ENCODE data around the gene PTBP1. TPM values are rescaled to one million over a fixed set of nuclear protein-coding genes. Genes with fewer than 3 reads are reported as not detected.
A peak's percentile ranks its signal among the peaks of the same experiment; 100 is the strongest.

Gene PTBP1
- total and polyA plus RNA-seq, 3 donors from 2014 or later, result 116 to 196 (median 168) TPM

GRCh38 chr19:795073-795611, 2.1 kb upstream of the PTBP1 start:
- Histone ChIP-seq H3K4me3 (no peak overlapping the region), H3K36me3 (ENCODE audit: low read depth, missing control alignments) (no peaks in the 10 kb centered on the region), H3K27me3 (no peaks in the 10 kb centered on the region), H3K9me3 (no peaks in the 10 kb centered on the region), H3K27ac (peak overlapping the region; percentile 3 to 90), H3K4me1 (peaks cover 26% of the 10 kb centered on the region)
- intact Hi-C loops (cut with DNase I; ENCODE audit: low total_unique reads), result no loop called here
- no peak for DNase-seq
- WGBS, 2 donors, result 78 to 80% methylated on average over 27 to 28 of the region's 28 CpGs
- TF ChIP-seq, protein P1, sequence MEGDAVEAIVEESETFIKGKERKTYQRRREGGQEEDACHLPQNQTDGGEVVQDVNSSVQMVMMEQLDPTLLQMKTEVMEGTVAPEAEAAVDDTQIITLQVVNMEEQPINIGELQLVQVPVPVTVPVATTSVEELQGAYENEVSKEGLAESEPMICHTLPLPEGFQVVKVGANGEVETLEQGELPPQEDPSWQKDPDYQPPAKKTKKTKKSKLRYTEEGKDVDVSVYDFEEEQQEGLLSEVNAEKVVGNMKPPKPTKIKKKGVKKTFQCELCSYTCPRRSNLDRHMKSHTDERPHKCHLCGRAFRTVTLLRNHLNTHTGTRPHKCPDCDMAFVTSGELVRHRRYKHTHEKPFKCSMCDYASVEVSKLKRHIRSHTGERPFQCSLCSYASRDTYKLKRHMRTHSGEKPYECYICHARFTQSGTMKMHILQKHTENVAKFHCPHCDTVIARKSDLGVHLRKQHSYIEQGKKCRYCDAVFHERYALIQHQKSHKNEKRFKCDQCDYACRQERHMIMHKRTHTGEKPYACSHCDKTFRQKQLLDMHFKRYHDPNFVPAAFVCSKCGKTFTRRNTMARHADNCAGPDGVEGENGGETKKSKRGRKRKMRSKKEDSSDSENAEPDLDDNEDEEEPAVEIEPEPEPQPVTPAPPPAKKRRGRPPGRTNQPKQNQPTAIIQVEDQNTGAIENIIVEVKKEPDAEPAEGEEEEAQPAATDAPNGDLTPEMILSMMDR (IDR thresholded peaks at IDR 0.05), result no peak
- no peak for TF ChIP-seq POLR2A (IDR thresholded peaks at IDR 0.05)

- TF ChIP-seq POLR2A (IDR thresholded peaks at IDR 0.05), result no peak
- TF ChIP-seq, protein P1 (IDR thresholded peaks at IDR 0.05), result no peak
- Histone ChIP-seq H3K27ac (peak overlapping the region; percentile 82 to 90), H3K4me1 (peaks cover 34% of the 10 kb centered on the region), H3K36me3 (ENCODE audit: low read depth, missing control alignments) (no peaks in the 10 kb centered on the region), H3K4me3 (peak overlapping the region; percentile 64 to 100), H3K9me3 (no peaks in the 10 kb centered on the region), H3K27me3 (no peaks in the 10 kb centered on the region)
- no peak for DNase-seq
- intact Hi-C loops (cut with DNase I; ENCODE audit: low total_unique reads), result no loop called here
- WGBS, 2 donors, result 68 to 70% methylated on average over 16 to 39 of the region's 39 CpGs
These were observed 1.3 kb upstream of the PTBP1 start for GRCh38 chr19:795691-796581.

GRCh38 chr19:797528-798414, 519 bp downstream of the PTBP1 start:
- intact Hi-C loops (cut with DNase I; ENCODE audit: low total_unique reads), result no loop called here
- peaks cover 52% of the 10 kb centered on the region for H3K4me1 ChIP-seq

DNA sequence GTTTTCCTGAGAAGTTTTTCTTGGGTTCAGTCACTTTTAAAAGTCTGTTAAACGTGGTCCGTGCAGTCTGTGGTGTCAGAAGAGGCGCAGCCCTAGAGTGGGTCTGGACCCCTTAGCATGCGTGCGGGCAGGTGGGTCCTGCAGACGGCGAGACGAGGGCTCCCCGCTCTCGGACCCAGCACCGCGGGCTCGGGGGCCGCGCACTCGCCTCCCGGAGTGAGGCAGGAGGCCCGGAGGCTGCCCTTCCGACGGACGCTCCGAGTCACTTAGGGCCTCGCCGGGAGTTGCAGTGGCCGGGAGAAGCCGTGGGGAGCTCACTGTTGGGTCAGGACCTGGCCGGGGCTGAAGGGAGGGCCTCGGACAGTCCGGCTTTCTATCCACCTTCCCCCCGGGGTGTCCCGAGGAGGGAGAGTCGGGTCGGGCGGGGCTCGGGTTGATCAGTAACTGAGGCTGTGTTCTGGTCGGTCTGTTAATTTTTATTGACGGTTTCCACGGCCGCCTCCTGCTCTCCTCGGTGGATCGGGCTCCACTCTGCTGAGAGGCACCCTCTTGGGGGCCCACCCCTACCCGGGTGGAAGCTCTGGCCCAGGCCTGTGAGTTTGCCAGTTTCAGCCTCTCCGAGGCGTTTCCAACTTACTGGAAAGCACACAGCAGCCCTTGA, 1.3 kb downstream of the PTBP1 start:
- Histone ChIP-seq H3K27ac (peak overlapping the region; percentile 72 to 99), H3K27me3 (no peaks in the 10 kb centered on the region), H3K9me3 (no peaks in the 10 kb centered on the region), H3K4me3 (peak overlapping the region; percentile 96 to 100), H3K4me1 (peaks cover 60% of the 10 kb centered on the region), H3K36me3 (ENCODE audit: low read depth, missing control alignments) (no peaks in the 10 kb centered on the region)
- TF ChIP-seq POLR2A (IDR thresholded peaks at IDR 0.05), result no peak
- TF ChIP-seq, protein P1 (IDR thresholded peaks at IDR 0.05), result no peak
- no peak for DNase-seq
- intact Hi-C loops (cut with DNase I; ENCODE audit: low total_unique reads), result no loop called here
- 0 to 1% methylated on average over 14 to 44 of the region's 44 CpGs for WGBS, 2 donors

More at GRCh38 chr19:797528-798414, 519 bp downstream of the PTBP1 start:
- Histone ChIP-seq H3K36me3 (ENCODE audit: low read depth, missing control alignments) (no peaks in the 10 kb centered on the region), H3K9me3 (no peaks in the 10 kb centered on the region), H3K27me3 (no peaks in the 10 kb centered on the region), H3K27ac (peak overlapping the region; percentile 72 to 99), H3K4me3 (peak overlapping the region; percentile 96 to 100)
- peak; percentile 83 for DNase-seq
- 1% methylated on average over 16 to 113 of the region's 129 CpGs for WGBS, 2 donors
- no peak for TF ChIP-seq POLR2A (IDR thresholded peaks at IDR 0.05)
- TF ChIP-seq, protein P1 (IDR thresholded peaks at IDR 0.05), result peak in 1 of 3 experiments; percentile 55

Data from testis (tissue), 3 donors.